Stimulated activated CD4-positive, alpha-beta T cell treated with anti-CD3 and anti-CD28 coated beads, Interleukin-15, amount 100 ng/mL, for 48 hours (primary cell): ENCODE results near the gene ZNF513.
"Not testable (repeated sequence)": the region's sequence is repeated elsewhere in the genome, so short reads cannot be mapped to it uniquely, and the experiment has no call there.

Experiments
- DNase-seq, 2 donors: peaks; one replicate each; pipeline ENCODE4 v3.0.0-alpha.2; 2020; ENCODE audit warnings: low read depth in 2 of 2

ZNF513 gene, protein sequence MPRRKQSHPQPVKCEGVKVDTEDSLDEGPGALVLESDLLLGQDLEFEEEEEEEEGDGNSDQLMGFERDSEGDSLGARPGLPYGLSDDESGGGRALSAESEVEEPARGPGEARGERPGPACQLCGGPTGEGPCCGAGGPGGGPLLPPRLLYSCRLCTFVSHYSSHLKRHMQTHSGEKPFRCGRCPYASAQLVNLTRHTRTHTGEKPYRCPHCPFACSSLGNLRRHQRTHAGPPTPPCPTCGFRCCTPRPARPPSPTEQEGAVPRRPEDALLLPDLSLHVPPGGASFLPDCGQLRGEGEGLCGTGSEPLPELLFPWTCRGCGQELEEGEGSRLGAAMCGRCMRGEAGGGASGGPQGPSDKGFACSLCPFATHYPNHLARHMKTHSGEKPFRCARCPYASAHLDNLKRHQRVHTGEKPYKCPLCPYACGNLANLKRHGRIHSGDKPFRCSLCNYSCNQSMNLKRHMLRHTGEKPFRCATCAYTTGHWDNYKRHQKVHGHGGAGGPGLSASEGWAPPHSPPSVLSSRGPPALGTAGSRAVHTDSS

DNA sequence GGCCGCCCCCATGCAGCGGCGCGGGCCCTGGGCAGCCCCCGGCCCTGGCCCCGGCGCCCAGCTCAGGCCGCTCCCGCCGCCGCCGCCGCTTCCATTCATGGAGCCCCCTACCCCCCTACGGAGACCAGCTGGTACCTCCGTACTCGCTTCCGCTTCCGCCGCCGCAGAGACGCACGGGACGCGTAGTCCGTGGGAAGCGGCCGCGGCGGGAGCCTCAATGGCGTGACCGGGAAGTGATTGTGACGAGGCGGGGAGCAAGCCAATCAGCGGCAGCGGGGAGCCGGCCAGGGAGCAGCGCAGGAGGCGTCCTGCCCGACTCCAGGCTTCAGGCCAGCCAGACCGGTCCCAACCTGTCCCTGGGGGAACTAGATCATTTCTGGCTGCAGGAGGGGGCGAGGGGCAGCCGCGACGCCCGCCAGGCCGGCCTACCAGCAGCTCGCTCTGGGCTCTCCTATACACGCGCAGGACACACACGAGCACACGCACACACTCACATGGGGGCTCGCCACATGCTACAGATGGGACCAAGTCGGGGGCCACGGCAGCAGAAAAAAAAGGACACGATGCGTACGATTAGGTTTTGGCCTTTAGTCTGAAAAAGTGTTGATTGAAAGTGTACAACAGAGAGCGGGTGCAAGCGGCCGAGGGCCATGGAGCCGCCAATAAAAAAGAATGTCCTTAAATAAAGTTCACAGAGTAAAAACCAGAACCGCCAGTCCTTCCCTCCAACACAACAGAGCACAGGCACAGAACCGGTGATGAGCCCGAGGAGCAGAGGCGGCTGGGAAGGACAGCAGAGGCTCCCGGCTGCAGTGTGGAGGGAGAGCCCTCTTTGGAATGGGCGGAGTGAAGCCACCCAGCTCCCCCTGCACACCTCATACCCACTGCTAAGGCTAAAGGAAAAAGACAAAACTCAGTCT, at the start of gene ZNF513:
Gene ZNF513, minus strand, starts transcription at position 109 of the 920 bp plus-strand sequence. CDS start 208 bp downstream, outside the sequence.
- DNase-seq: peak; percentile 81 to 86

GRCh38 chr2:27428978-27429541, 48.5 kb upstream of the ZNF513 start:
- DNase-seq: peak; percentile 50 to 61

- DNase-seq: peak; percentile 78 to 93
Observed at GRCh38 chr2:27428213-27428977, 47.9 kb upstream of the ZNF513 start, which contains the start of gene NRBP1. Gene NRBP1 (plus strand): TSS chr2:27428631. CDS start chr2:27433274, 4,643 bp downstream.

GRCh38 chr2:27427863-27428212, 47.3 kb upstream of the ZNF513 start:
- DNase-seq: no peak

DNA sequence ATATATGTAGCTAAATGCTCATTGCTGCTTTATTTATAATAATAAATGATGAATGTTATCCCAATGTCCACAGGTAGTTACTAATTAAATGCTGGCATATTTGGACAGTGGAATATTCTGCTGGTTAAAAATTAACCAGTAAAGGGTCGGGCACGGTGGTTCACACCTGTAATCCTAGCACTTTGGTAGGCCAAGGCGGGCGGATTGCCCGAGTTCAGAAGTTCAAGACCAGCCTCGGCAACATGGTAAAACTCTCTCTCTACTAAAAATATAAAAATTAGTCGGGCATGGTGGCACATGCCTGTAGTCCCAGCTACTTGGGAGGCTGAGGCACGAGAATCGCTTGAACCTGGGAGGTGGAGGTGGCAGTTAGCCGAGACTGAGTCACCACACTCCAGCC, 44.5 kb upstream of the ZNF513 start:
- DNase-seq: not testable (repeated sequence)

DNA sequence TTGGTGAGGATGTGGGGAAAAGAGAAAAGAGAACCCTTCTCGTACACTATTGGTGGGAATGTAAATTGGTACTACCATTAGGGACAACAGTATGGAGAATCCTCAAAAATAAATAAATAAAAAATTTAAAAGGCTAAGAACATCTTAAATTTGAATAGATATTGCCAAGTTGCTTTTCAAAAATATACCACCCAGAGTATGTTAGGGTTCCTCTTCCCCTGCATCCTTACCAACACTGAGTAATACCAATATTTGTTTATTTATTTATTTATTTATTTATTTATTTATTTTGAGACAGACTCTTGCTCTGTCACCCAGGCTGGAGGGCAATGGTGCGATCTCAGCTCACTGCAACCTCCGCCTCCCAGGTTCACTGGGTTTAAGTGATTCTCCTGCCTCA, 42.4 kb upstream of the ZNF513 start:
- DNase-seq: no peak

- DNase-seq: no peak
Observed at GRCh38 chr2:27421660-27422250, 41.2 kb upstream of the ZNF513 start.

DNA sequence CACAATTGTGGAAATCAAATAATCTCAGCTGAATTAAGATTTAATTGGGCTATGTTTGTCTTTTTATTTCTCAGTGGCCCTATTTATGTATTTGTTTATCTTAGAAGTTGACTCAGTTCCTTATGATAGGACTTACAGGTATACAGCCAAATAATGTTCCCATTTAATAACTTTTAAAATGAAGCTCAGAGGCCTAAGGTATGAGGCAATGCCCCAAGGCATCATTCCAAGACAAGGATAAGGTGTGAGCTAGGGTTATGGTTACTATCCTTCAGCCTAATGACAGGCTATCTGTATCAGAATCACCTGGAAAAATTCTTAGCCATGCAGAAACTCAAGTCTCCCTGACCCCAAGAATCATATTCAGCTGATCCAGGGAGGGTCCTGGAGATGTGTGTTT, 40.5 kb upstream of the ZNF513 start:
- DNase-seq: no peak

GRCh38 chr2:27416151-27416550, 35.6 kb upstream of the ZNF513 start:
- no peak for DNase-seq

- DNase-seq: no peak
Observed at GRCh38 chr2:27412419-27413152, 32.1 kb upstream of the ZNF513 start.

DNA sequence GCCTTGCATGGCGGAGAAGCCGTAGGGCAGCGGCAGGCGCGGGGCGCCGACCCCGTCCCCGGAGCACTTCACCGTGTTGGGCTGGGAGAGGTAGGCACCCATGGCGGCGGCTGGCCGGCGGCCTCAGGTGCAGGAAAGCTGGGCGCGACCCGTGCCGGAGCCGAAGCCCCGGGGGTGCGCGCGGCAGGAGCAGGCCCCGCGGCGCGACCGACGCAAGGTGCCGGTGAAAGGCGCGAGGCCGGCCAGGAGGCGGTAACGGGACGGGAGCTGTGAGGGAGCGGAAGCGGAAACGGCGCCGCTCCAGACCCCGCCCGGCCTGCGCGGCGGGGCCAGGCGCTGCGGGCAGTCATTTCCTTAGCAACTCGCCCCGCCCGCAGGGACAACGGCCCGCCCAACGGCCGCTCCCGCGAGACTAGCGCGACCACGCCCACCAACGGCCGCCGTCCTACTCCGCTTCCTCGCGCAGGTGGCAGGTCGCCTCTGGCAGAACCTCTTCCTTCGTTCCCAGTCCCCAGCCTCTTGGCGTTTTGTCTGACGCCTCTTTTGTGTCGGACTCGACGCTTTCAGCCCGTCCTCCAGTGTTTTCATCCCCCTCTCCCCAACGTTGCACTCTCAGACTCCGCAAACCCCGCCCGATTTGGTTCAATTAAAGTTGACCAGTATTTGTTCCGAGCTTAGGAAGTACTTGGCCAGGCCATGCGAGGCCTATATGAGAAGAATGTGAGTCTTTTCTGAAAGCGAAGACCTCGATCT, 29.0 kb upstream of the ZNF513 start, which contains the start of gene PPM1G:
Gene PPM1G, minus strand, starts transcription at position 271 of the 753 bp plus-strand sequence. Its CDS starts 169 bp downstream, at position 102.
- peak; percentile 91 to 96 for DNase-seq

DNA sequence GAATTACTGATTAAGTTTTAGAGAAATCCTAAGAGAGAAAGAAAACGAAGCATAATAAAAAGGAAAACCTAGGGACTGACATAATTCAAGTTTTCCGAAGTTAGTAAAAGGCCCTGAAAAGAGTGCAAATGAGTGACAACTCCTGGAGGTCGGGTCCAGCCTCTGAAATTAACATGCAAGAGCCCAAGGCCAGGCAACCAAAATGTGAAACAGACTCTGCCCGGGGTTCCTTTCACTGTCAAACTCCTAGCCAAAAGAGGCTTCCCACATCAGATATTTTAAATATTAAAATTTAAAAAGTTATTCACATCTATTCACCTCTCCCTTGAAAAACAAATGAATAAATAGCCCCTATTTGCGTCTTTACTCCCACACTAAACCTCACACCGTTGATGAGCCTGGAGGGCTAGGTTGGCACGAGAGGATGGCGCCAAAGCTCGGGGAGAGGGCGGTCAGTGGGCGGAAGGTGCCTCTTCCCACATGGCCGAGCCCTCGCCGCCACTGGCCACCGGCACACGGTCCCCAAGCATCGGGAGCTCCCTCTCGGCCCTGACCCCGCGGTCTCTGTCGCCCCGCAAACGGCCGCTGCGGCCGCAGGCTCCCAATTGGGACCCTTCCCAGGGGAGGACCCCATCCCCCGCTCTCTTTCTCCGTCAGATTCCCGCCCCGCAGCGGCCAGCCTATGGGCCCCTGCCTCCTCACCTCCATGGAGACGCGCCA, 28.2 kb upstream of the ZNF513 start:
- no peak for DNase-seq

DNA sequence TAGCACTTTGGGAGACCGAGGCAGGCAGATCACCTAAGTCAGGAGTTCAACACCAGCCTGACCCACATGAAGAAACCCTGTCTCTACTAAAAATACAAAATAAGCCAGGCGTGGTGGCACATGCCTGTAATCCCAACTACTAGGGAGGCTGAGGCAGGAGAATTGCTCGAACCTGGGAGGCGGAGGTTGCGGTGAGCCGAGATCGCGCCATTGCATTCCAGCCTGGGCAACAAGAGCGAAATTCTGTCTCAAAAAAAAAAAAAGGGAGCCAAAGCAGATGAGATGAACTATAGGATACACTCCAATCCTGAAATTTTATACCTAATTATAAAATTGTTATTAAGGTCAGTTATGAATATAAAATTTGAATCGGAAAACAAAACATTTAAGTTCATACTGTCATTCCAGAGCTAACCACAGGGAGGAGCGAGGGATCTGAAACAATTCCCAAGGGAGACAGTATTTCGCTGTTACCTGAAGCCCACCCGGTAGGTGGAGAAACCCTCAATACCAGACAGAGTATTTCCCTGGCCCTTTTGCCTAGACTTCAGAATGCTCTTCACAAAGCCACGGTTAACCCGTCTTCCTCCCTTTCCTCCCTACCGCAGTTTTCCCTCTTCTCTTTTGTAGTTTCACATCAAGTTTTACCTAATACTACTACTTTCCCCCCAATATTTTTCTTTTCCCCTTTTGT, 27.4 kb upstream of the ZNF513 start:
- no peak for DNase-seq

- no peak for DNase-seq
Observed at GRCh38 chr2:27400348-27401135, 20.0 kb upstream of the ZNF513 start.

DNA sequence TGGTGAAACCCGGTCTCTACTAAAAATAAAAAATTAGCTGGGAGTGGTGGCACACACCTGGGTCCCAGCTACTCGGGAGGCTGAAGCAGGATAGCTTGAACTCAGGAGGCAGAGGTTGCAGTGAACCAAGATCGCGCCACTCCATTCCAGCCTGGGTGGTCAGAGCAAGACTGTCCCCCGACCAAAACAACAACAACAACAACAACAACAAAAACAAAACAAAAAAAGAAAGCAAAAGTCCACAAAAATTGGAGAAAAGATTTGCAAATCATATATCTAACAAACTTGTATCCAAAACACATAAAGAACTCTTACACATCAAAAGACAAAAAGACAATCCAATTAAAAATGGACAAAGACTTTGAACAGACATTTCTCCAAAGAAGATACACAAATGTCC, 18.4 kb upstream of the ZNF513 start:
- DNase-seq: no peak

- no peak for DNase-seq
Observed at GRCh38 chr2:27393225-27393624, 12.7 kb upstream of the ZNF513 start.
